HL-60/S4 treated with retinoic acid at 250 ng/mL for 4 days and 3 days (cell line): ENCODE results near the gene DEGS2.

ENCODE experiments used
- in situ Hi-C: fragments of 300-500 bp; cut with MboI; formaldehyde crosslinking; loops from 2 replicates; pipeline ENCODE4 v1.7.0; 2022; ENCODE audit warnings: low sequenced_read_pairs

Gene DEGS2

DNA sequence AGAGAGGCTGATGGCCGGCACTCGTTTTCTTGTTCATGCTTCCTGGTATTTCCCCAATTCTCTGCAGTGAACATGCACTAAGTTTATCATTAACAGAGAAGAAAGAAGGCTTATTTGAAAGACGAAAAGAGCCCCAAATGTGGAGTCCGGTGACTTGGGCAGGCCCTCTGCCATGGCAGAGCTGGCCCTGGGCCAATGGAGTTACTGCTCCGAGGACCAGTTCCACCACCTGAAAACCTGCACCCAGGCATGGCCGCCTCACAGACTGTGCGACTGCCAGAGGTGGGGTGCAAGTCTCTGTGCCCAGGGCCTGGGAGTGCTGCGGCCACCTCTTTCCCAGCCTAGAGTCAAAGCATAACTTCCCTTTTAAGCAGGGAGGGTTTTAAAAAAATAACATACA, 24.9 kb downstream of the DEGS2 start:
- in situ Hi-C loops = no loop called here

DNA sequence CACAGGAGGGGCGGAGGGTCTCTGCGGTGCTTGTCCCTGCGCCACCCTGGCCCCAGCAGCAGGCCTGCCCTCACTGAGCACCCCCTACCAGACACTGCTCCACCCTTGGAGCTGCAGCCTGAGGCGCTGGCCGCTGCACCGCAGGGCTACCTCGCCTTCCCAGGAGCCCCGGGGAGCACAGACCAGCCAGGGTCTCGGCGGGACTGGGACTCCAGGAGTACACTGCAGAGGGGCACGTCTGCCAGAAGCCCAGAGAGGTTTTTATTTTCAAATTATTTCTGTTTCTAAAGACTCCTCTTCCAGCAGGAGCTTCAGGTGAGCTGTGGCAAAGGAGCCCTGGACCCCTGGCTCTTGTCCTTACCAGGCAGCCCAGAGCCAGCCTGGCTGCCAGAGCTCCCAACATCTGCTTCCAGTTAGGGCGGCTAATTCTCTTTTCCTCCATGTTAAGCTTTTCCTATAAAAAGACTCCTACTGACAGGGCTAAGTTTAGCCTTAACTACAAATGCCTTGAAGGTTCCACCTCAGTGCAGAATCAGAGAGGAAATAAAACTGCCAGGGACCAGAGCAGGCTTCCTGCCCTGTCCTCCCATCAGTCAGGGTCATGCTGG, 26.4 kb downstream of the DEGS2 start:
- in situ Hi-C loops = no loop called here

DNA sequence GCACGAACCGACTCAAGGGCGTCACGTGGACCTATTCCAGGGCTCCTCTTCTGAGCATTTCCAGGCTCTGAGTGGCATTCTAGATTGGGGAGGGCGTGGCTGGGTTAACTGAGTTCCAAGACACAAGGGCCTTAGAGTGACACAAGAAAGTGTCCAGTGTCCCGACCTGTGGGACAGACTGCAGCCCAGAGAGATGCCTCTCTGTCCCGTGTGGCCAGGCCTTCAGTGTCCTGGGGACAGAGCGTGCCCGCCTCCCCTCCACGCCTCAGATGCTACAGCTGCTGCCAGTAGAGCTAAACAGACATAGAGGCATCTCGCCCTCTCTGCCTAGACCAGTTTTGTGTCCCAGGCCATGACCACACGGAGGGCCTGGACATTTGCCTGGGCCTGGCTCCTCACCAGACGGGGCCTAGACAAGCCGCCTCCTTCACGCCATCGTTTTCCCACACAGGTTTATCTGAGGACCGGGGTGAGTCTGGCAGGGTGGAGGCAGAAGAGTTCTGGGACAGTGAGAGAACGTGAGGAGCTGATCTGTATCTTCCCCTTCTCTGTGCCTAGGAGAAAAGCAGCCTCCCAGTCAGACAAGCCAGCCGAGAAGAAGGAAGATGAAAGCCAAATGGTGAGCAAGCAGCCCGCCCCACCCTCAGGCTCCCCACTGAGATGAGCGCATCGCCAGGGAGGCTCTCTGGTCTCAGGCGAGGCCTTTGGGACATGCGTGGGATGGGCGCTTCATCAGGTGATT, 27.1 kb downstream of the DEGS2 start:
- in situ Hi-C loops = no loop called here

DNA sequence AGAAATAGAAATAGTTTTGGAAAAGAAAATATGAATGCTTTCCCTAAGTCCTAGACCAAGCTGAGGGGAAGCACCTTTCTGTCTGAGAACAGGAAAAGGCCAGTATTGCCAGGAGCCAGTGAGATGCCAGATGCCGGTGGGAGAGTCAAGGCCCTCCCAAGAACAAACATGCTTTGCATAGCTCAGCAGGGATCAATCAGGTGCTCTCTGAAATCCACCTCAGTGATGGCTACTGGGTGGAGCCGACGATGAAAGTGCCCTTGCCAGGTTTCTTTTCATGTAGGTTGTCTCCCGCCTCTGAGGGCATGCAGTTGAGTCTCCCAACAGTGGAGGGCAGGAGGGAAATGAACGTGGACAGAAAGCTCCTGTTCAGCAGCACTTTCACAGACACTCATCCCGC, 28.3 kb downstream of the DEGS2 start:
- in situ Hi-C loops = no loop called here

DNA sequence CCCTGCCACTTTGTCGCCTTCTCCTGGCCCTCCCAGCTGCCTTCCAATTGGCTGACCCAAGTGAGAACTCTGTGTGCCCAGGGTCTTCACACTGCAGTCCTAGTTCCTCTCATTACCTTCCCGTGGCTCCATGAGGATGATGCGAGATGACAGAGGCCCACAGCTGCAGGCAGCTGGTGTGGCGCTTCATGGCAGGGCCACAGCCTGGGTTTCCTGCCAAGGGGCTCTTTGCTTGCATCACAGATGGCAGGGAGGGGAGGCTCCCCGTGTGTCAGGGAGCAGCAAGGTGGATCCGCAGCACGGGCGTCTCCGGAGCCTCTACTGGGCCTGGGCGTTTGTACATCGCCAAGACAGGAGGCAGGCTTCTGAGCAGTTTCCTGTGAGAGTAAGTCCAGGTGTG, 28.9 kb downstream of the DEGS2 start:
- in situ Hi-C loops = no loop called here

DNA sequence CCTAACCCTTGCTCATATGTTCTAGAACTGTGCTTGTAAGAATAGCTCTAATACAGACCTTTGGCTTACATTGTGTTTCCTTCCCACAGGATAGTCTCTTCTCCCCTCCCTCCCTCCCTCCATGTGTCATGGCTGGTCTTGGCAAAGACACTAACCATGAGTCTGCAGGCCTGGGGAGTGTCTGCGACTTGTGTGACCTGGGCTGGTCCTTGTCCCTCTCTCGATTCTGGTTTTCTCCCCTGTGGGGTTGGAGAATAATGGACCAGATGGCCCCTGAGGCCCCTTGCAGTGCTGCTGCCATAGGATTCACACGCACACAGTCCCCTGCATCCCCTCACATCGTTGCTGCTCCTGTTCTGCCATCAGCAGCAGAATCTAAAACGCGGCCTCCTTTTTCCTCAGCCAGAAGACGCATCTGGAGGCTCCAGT, 30.3 kb downstream of the DEGS2 start:
- in situ Hi-C loops = no loop called here

DNA sequence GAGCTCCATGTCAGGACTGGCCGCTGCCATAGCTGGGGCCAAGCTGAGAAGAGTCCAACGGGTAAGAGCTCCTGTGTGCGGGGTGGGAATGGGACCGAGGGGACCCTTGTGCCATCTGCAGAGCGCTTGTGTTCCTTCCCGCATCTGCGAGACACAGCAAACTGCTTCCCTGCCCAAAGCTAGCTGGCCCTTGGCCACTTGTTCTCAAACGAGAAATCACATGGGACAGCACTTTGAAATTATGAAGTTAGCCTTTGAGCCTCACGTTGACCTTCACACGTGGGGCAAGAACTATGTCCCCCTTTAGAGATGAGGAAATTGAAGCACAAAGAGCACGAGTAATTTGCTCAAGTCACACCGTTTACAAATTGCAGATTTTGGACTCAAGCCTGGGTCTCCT, 30.8 kb downstream of the DEGS2 start:
- in situ Hi-C loops = no loop called here

DNA sequence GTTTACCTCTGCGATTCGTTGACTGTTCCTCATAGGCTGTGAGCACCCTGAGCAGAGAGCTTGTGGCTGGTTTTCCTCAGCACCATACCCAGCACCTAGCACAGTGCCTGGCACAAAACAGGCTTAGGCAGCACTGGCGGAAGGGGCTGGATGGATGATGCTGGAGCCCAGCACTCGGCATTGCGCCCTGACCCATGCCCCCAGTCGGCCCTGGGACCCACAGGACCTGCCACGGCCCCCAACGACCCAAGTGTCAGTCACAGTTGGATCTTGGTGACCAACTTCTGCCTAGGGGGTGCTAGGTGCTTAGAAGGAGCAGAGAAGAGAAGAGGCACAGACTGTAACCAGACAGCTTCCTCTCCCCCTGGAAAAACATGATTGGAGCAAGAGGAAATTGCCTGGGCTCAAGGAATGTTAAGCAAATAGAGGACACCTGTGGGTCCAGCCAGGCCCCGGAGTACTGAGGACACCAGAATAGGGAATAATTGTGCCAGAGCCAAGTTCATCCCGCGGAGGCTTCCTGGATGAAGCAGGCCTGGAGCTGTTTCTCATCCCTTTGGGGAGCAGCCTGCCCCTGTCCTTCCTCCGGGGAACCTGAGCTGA, 31.5 kb downstream of the DEGS2 start:
- in situ Hi-C loops = no loop called here

DNA sequence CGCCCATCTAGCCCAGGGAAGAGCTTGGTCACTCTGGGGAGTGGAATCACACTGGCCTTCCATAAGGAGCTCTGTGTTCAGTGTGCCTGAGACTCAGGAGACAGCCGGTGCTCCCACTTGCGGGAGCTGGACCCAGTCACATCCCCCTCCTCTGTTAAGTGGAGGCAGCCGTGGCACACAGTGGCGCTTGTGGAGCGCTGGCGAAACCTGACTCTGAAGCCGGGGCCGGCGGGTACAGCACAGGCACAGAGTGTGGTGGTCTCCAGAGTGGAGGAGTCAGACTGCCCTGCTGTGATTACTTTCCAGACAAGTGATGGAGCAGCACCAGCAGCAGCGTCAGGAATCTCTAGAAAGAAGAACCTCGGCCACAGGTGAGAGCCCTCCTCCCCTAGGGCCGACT, 33.0 kb downstream of the DEGS2 start:
- in situ Hi-C loops = no loop called here

DNA sequence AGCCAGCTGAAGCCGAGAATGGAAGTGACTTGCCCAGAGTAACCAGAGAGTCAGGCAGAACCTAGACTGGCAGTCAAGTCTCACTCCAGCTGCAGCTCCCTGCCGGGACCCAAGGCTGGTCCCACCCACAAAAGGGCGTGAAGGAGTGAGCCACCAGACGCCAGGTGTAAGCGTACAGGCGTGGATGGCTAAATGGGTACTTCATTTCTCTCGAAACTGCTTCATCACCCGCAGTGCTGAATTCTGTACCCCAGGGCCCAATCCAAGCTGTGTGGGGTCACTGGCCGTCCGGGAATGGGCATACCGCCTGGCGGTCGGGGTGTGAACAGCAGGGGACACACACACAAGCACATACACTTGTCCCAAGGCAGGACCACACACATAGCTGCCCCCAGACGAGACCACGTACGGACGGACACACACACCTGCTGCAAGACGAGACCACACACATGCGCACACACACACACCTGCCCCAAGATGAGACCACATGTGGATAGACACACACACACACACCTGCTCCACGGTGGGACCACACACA, 34.8 kb downstream of the DEGS2 start:
- in situ Hi-C loops = no loop called here

DNA sequence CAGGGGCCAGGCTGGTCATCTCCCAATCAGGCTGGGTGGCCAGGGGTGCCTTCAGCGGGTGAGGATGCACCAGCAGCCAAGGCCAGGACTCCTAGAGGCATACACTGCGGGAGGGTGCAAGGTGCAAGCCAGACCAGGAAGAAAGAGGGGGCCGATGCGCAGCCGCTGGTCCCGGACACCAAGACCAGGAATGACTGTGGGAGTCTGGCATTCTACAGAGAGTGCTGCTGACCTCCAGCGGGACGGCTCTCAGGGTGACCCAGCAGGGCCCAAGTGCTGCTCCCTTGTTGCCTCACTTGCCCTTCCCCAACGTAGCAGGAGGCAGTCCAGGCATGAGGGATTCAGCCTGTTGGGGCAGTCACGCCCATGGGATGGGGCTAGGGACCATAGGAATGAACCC, 35.8 kb downstream of the DEGS2 start:
- in situ Hi-C loops = no loop called here

DNA sequence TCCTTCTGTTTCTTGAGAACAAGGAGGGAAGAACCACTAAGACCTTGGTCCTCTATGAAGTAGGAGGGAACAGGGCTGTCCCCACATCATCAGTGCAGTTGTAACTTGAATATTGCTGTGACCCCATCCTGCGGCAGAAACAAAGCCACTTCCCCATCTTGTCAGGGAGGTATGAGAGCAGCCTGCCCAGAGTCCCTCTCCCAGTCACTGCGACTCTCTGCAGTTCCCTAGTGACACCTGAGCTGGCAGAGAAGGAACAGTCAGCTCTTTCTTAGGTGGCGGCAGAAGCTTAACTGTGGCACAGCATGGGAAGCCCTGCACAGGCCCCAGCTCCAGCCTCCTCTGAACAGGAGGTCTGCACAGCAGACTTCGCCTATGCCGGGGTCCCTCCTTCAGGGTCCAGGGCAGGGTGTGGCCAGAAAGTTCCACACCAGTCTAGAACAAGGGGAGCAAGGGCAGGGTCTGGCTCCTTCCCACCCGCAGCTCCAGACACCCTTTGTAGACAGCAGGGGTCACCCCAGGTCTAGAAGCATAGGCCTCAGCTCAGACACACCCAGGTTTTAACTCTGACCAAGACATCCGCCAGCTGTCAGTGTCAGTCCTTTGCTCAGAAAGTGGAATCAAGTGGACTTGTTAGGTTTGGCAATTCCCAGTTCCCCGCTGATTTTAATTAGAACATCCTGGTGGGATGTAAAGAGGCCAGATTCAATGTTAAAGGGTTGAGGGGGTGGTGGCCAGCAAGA, 36.8 kb downstream of the DEGS2 start:
- in situ Hi-C loops = no loop called here

DNA sequence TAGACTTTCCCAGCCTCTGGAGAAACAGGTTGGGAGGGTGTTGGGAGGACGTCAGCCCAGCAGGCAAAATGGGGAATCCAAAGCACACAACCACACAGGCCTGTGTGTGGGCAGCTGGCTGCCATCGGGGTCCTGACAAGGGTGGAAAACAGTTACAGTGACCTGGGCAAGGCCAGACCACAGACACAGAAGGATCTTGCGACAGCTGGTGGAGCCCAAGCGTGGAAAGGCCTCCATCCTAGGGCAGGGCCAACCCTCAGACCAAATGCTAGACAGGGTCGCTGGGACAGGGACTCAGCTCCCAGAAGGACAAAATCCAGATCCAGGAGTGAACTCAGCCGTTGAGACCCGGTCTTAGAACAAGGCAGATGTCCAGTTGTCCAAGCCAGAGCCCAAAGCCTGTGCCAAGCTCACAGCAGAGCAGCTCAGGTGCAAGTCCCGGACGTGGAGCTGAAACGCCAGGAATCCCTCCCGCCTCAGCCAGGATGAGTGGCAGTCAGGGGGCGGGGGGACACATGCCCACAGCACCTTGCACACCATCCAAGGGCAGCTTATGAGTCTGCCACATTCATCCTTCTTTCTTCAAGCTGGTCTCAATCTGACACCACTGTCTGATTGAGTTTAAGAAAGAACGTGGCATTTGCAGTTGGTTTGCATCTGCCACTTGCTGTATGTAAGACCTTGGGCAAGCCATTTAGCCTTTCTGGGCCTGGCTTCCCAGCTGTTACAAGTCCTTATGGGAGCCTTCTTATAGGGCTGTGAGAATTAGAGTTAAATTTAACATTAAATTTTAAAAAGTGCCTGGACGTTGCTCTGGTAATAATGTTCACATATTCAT, 37.6 kb downstream of the DEGS2 start:
- in situ Hi-C loops = no loop called here

DNA sequence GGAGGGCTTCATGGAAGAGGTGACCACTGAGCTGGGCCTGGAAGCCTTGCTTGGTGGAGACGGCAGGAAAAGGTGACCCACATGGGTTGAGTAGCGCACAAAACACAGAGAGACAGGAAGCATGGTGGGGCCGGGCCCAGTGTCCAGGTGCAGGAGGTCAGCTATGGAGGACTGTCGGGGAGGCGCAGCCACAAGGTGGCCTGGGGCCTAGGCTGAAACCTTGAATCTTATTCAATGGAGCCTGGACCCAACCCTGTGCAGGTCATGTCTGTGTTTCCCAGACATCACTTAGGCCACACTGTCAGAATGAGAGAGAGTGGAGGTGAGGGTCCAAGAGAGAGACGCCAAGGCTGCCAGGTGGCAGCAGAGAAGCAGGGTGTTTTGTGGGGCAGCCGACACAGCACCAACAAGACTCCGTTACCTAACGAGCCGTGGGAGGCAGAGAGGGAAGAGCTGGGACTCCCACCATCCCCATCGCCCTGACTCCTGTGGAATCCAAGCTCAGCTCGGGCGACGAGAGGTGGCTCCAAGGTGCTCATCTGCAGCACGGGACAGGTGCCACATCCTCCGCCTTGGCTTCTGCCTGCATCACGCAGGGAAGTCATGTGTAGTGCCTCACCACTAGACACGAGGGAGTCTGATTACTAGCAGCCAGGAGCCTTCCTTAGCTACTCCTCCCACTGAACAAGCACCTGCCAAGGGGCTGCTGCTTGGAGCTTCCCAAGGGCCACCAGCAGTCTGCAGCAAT, 38.7 kb downstream of the DEGS2 start:
- in situ Hi-C loops = no loop called here

DNA sequence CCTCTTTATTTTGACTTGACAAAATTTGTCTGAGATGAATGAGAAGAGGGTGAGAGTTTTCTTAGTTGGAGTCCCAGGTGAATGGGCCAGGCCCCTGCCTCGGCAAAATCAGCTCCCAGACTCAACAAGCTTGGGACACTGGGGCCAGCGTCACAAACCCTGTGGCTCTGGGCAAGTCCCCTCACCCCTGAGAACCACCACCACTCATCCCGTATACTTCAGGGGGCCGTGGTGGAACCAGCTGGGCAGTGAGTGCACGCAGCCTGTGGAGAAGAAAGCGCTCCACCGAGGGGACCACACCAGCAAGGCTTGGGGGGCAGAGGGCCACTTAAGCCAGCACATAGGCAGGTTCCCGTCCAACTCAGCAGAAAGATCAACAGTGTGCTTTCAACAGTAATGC, 40.2 kb downstream of the DEGS2 start:
- in situ Hi-C loops = no loop called here

DNA sequence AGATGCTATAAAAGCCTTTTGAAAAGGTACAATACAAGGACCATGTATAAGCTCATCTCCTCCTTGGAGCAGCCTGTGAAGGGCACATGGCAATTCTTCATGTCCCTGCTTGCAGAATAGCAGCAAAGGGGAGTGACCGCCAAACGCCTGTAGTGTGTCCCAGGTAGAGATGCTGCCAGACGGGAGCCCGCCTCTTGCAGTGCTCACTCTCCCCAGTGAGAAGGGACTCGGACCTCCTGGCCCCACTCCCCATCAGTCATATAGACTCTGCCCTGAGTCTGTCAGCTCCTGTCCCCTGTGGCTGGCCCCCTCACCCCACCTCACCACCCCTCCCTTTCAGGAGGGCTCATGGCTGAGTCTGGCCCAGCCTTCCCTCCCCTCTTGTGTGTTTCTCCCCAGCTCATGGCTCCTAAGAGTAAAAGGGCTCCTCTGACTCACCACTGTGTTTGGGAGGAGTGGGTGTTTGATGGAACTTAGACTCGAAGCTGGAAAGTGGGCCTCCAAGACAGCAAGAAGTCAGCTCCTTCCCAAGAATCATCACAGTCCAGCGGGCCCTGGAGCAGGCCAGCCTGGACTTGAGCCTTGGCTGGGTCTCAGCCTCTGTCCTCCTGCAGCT, 40.9 kb downstream of the DEGS2 start:
- in situ Hi-C loops = no loop called here

DNA sequence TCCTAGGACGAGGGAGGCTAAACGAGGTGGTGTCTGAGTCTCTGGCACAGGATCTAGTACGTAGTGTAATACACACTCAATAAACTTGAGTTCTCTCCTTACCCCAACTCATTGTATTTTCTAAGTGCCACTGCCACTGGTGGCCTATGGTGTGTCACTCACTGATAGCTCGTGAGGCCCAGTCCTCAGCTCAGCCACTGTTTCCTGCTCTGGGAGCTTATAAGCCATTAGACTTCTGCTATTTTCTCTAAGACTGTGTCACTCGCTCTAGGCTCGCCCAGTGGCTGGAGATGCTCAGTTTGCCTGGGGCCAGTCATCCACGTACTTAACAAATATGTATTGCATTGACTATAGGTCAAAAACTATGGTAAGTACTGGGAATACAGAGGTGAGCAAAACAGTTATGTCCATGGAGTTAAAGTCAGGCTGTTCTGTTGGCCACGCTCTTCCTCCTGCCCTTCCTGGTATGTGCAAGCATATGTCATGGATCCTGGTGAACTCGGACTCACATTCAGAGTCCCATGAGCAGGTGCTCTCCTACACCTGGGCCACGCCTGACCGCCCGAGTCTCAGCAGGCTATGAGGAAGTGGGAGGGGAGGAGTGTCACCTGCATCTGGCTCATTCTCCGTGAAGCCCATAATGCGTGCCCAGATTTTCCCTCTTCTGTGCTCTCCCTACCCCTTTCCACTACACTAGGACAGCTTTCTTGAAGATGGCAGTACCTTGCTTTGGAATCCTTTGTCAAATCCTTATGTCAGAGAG, 41.6 kb downstream of the DEGS2 start:
- in situ Hi-C loops = no loop called here

DNA sequence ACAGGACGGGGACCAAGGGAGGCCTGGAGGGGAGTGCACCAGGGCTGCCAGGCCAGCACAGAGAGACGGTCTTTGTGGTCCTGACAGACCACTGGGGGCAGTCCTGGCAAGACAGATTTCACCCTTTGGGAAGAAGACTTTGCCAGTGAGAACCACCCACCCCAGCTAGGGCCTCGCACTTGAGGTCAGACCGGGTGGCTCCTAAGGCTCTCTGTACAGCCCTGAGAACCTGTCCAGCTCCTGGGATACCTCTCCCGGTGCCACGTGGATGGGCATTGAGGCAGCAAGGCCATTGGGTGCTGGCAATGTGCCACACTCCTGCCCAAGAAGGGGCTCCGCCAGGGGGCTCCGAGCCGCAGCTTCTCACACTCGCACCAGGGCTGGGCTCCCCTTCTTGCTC, 42.4 kb downstream of the DEGS2 start:
- in situ Hi-C loops = no loop called here

DNA sequence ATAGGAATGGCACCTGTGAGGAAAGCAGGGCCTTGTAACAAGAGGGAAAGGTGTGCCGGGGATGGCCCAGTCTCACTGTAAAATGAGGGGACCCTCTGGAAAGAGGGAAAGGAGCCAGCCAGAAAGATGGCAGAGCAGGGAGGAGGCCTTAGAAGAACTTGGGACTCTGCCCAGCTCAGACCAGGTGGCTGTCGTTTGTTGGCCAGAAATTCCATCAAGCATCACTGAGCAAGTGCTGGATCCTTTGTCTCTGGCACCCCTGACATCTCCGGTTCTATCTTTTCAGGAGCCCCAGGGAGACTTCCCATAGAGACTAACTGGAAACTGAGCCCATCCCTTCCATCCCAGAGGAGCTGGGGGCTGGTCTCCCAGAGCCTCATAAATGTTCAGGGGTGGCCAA, 43.3 kb downstream of the DEGS2 start:
- in situ Hi-C loops = no loop called here
